SH-SY5Y (cell line): ENCODE measurements around the gene SCYGR1.

Source experiments
- GATA2 ChIP-seq: IDR thresholded peaks from 2 replicates; pipeline ENCODE4 v1.6.1; 2011; ENCODE audit warnings: mild to moderate bottlenecking, low read depth, low read length
- GATA3 ChIP-seq: IDR thresholded peaks from 2 replicates; pipeline ENCODE4 v1.6.1; 2011; ENCODE audit warnings: low read depth, mild to moderate bottlenecking, low read length, moderate library complexity

DNA sequence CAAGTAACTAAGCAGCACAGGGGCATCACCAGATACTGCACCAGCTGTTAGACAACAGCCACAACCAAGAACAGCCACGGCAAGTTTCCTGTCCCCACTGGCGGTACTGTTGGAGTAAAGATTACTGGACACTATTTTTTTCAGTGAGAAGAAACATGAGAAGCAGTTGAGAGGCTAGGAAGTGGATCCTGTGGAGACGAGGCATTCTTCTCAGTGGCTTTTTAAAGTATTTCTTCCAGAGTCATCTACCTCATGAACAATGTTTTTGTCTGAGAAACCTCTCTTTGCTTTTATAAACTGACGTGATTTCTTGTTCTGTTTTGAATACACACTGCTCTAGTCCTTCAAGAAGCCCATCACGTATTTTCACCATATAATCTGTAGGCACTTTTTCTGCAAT, 27.4 kb downstream of the SCYGR1 start:
- no peak for TF ChIP-seq GATA2
- TF ChIP-seq GATA3 = no peak
